ENCODE data around the gene FTSJ3. TPM values are rescaled to one million over a fixed set of nuclear protein-coding genes. Genes with fewer than 3 reads are reported as not detected.
A peak's percentile ranks its signal among the peaks of the same experiment; 100 is the strongest.
"Not testable (repeated sequence)": the region's sequence is repeated elsewhere in the genome, so short reads cannot be mapped to it uniquely, and the experiment has no call there.

The FTSJ3 gene, protein sequence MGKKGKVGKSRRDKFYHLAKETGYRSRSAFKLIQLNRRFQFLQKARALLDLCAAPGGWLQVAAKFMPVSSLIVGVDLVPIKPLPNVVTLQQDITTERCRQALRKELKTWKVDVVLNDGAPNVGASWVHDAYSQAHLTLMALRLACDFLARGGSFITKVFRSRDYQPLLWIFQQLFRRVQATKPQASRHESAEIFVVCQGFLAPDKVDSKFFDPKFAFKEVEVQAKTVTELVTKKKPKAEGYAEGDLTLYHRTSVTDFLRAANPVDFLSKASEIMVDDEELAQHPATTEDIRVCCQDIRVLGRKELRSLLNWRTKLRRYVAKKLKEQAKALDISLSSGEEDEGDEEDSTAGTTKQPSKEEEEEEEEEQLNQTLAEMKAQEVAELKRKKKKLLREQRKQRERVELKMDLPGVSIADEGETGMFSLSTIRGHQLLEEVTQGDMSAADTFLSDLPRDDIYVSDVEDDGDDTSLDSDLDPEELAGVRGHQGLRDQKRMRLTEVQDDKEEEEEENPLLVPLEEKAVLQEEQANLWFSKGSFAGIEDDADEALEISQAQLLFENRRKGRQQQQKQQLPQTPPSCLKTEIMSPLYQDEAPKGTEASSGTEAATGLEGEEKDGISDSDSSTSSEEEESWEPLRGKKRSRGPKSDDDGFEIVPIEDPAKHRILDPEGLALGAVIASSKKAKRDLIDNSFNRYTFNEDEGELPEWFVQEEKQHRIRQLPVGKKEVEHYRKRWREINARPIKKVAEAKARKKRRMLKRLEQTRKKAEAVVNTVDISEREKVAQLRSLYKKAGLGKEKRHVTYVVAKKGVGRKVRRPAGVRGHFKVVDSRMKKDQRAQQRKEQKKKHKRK
- total RNA-seq (2014; rRNA removed; shearing (Covaris generic)) = 68.9 and 80.2 TPM in 2 replicates

DNA sequence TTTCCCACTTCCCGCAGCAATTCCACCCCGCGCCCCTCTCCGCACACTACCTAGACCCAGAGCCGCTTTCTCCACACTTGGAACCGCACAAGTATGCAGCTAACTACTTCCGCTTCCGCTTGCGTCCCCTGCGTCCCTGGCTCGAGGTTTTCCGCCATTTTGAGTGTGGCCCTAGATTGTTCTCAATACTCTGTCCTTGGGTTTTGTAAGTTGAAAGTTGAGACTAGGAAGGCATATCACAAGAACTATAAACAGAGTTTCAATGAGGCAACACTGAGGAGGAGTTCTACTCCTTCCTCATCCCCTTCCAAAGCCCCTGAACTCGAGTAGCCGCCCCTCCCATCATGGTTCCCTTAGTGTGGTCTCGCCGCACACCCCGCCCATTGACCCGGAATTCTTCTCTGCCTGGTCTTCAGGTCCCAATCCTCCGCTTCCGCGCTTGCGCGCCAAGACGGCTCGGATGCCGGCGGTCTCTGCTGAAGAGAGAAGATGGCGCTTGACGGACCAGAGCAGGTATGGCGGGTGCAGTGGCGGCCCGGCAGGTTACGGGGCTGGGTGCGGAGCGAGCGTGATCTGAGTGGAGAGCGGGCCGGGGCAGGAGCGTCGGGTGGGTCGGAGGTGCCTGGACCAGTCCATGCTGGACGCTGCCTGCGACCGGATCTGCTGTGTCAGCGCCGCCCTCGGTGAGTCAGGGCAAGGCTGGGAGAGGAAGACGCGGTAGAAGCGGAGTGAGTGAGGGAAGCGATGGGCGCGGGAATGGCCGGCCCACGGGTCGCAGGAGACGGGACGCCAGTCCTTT lies at the start of gene FTSJ3, which contains the start of gene PSMC5:
Gene FTSJ3 (minus strand): TSS at position 662 of the 799 bp plus-strand sequence. CDS start 761 bp downstream, outside the sequence.
Gene PSMC5 (plus strand): TSS at position 430 of the 799 bp plus-strand sequence. CDS start 60 bp downstream, at position 490.
- DNase-seq (ENCODE audit: low read depth in 1 of 2, low spot score in 2 of 2) = peak; percentile 98 to 100
- peaks cover 94% of the 10 kb centered on the region for H3K36me3 ChIP-seq
- peaks cover 17% of the 10 kb centered on the region for H3K4me1 ChIP-seq (replicated peaks)
- peak within 1 kb of the TSS; percentile 84 for H3K4me3 ChIP-seq
- no peaks in the 10 kb centered on the region for H3K27me3 ChIP-seq (replicated peaks)
- H3K27ac ChIP-seq = peak within 1 kb of the TSS; percentile 96
- no peaks in the 10 kb centered on the region for H3K9me3 ChIP-seq (replicated peaks)

DNA sequence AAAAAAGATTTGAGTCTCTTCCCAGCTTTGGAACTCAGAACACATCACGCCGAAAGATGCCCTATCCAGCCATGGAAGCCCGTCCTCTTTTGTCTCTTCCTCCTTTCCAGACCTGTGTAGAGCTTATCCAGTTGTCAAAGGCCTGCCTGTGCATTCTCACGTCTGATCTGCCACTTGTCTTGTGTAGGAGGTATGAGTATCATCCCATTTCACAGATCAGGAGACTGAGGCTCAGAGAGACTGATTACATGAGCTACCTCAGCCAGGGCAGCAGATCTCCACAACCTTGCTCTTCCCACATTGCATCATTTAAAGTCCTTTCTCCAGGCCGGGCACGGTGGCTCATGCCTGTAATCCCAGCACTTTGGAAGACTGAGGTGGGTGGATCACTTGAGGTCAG lies 47.2 kb upstream of the FTSJ3 start:
- DNase-seq (ENCODE audit: low read depth in 1 of 2, low spot score in 2 of 2); H3K36me3 ChIP-seq; H3K27ac ChIP-seq; H3K9me3 ChIP-seq (replicated peaks); H3K4me1 ChIP-seq (replicated peaks); H3K4me3 ChIP-seq; H3K27me3 ChIP-seq (replicated peaks): not testable (repeated sequence)

DNA sequence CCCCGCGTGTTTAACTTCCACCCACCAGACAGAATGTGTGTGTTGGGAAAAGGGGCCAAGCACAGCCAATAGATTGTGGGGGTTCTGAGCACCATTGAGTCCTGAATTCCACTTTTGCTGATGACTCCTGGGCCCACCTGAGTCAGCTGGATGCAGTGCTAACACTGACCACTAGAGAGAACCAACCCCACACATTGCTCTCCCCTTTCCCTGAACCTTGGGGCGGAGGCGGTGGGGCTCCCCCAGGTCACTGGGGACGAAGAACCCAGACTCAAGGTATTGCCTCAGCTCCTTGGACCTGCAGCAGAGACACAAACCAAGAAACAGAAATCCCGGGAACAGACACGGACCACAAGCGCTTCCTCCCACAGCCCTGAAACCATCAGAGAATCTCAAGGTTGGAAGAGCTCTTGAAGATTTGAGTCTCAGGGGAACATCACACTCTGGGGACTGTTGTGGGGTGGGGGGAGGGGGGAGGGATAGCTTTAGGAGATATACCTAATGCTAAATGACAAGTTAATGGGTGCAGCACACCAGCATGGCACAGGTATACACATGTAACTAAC lies 46.7 kb upstream of the FTSJ3 start:
- not testable (repeated sequence) for H3K4me3 ChIP-seq; H3K4me1 ChIP-seq (replicated peaks); DNase-seq (ENCODE audit: low read depth in 1 of 2, low spot score in 2 of 2); H3K27me3 ChIP-seq (replicated peaks); H3K27ac ChIP-seq; H3K9me3 ChIP-seq (replicated peaks); H3K36me3 ChIP-seq

DNA sequence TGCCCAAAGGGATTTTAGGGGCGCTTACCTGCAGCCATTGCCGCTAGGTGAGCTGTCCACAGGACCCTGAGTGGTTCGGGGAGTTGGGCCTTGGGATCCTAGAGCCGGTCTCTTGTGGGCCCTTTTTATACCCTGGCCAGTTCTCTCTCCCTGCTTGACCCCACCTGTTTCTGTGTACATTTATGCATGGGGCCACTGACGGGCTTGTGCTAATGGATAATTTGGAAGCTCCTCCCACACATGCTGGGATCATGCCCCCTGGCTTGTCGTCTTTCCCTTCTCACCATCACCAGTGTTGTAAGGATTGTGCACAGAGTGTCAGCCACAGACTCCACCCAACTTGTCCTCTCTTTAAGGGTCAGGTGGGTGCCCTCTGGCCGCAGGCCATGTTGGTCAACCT lies 46.1 kb upstream of the FTSJ3 start, which contains the start of gene CSH2:
Gene CSH2 (minus strand): TSS at position 101 of the 400 bp plus-strand sequence. CDS start 63 bp downstream, at position 38.
- not testable (repeated sequence) for H3K9me3 ChIP-seq (replicated peaks); H3K27ac ChIP-seq; H3K36me3 ChIP-seq; H3K4me3 ChIP-seq; H3K27me3 ChIP-seq (replicated peaks); H3K4me1 ChIP-seq (replicated peaks); DNase-seq (ENCODE audit: low read depth in 1 of 2, low spot score in 2 of 2)

DNA sequence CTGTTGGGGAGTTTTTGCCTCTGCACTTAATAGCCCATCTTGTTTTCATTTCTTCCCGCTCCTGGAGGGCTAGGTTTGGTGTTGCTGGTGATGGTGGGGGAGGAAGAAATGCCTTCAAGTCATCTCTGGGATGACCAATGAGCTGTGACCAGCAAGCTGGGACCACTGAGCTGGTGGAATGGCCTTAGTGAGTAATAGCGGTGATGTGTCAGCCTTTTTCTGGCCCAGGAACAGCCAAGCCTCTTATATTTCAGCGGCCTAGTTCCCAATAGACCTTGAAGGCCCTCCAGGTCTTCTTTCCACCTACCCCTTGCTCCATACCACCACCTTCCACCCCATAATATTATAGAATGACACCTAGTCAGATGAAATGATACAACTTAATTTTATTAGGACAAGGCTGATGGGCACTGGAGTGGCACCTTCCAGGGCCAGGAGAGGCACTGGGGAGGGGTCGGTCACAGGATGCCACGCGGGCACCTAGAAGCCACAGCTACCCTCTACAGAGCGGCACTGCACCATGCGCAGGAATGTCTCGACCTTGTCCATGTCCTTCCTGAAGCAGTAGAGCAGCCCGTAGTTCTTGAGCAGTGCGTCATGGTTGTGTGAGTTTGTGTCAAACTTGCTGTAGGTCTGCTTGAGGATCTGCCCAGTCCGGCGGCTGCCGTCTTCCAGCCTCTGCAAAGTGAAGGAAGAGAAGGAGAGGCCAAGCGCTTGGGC lies 44.3 kb upstream of the FTSJ3 start:
- not testable (repeated sequence) for H3K27me3 ChIP-seq (replicated peaks); H3K9me3 ChIP-seq (replicated peaks); H3K4me1 ChIP-seq (replicated peaks); H3K27ac ChIP-seq; H3K4me3 ChIP-seq; H3K36me3 ChIP-seq; DNase-seq (ENCODE audit: low read depth in 1 of 2, low spot score in 2 of 2)

DNA sequence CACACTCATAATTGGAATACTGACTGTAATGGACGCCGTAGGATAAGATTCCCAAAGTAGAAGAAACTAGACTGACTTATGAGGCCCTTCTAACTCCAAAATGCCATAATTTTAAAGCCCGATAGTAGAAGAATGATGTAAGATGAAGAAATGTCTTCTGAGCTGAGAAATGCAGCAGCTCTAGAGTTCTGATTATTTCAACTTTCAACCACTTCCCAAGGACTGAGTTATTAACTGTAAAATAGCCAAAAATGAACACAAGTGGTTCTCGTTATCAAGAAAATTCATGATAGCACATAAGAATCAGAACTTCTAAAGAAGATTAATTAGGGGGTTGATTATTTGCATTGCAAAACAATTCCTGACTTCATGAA lies 42.8 kb upstream of the FTSJ3 start:
- H3K36me3 ChIP-seq; H3K27ac ChIP-seq; DNase-seq (ENCODE audit: low read depth in 1 of 2, low spot score in 2 of 2); H3K4me1 ChIP-seq (replicated peaks); H3K4me3 ChIP-seq; H3K27me3 ChIP-seq (replicated peaks); H3K9me3 ChIP-seq (replicated peaks): not testable (repeated sequence)

DNA sequence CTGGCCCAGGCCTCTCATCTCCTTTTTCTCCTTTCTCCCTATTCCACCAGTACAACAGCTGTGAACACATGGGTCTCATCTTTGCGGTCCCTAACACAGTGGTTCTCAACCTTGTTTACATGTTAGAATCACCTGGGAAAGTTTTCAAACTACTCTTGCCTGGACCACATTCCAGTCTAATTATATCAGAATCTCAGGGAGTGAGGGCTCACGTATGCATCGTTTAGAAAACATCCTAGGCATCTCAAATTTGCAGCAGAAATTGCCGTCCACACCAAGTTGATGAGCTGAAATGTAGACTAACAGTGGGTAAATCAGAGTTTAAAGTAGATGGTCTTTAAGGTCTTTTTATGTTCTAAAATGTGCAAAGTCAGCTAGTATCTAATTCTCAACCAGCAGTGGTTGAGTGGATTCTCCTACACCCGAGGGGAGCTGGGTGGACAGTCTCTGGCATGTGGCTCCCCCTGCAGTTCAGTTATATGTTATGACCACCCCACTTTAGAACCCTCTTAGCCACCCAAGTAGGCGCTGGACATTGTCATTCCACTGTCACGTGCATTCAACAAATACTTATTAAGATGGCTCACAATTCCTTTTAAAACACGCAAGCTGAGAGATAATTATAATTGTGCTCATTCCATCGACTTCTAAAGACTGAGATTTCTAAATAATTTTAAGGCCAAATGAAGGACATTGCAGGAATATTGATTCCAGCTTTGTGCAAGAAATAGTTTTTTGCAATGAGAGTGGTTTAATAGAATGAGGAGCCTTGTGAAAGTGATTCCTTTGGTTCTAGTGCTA lies 42.2 kb upstream of the FTSJ3 start:
- H3K36me3 ChIP-seq; H3K27ac ChIP-seq; H3K4me3 ChIP-seq; H3K9me3 ChIP-seq (replicated peaks); H3K4me1 ChIP-seq (replicated peaks); DNase-seq (ENCODE audit: low read depth in 1 of 2, low spot score in 2 of 2); H3K27me3 ChIP-seq (replicated peaks): not testable (repeated sequence)

DNA sequence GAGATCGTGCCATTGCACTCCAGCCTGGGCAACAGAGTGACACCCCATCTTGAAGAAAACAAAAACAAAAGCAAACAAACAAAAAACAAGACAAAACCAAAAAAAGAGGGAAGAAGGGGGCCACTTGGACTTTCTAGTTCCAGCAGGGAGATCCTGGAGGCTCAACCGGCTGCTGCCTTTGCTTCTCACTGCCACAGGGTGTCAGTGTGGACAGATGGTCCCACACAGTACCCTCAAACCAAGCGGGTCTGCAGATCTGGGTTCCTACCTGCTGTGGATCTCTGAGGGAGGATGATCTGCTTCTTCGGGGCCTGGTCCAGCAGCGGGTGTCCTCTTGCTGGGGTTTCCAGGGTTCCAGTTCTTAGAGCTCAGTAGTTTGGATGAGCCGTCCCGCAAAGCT lies 39.2 kb upstream of the FTSJ3 start:
- H3K27ac ChIP-seq; H3K27me3 ChIP-seq (replicated peaks); H3K4me1 ChIP-seq (replicated peaks); H3K36me3 ChIP-seq; H3K9me3 ChIP-seq (replicated peaks); H3K4me3 ChIP-seq; DNase-seq (ENCODE audit: low read depth in 1 of 2, low spot score in 2 of 2): not testable (repeated sequence)

DNA sequence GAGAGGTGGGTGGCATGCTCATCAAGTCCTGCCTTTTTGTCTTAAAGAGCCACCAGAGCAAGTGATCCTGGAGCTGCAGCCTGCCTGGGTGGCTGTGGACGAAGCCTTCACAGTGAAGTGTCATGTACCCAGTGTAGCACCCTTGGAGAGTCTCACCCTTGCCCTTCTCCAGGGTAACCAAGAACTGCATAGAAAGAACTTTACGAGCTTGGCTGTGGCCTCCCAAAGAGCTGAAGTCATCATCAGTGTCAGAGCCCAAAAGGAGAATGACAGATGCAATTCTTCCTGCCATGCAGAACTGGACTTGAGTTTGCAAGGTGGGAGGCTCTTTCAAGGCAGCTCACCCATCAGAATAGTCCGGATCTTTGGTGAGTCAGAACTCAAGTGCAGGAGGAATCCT lies 31.8 kb upstream of the FTSJ3 start:
- Histone ChIP-seq H3K27me3 (replicated peaks) (no peaks in the 10 kb centered on the region), H3K4me3 (no peak overlapping the region), H3K9me3 (replicated peaks) (no peaks in the 10 kb centered on the region), H3K27ac (no peak overlapping the region), H3K4me1 (replicated peaks) (no peaks in the 10 kb centered on the region), H3K36me3 (no peaks in the 10 kb centered on the region)
- DNase-seq (ENCODE audit: low read depth in 1 of 2, low spot score in 2 of 2) = no peak

DNA sequence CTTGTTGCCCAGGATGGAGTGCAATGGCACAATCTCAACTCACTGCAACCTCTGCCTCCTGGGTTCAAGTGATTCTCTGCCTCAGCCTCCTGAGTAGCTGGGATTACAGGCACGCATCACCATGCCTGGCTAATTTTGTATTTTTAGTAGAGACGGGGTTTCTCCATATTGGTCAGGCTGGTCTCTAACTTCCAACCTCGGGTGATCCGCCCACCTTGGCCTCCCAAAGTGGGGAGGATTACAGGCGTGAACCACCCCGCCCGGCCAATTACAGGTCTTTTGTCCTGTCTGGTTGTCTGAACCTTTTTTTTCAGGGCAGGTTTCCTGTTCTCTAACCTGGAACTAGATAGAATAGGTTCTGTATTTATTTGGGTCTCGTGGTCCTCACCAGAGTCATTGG lies 29.0 kb upstream of the FTSJ3 start:
- peaks cover 12% of the 10 kb centered on the region for H3K27me3 ChIP-seq (replicated peaks)
- not testable (repeated sequence) for DNase-seq (ENCODE audit: low read depth in 1 of 2, low spot score in 2 of 2); H3K36me3 ChIP-seq; H3K27ac ChIP-seq; H3K9me3 ChIP-seq (replicated peaks); H3K4me3 ChIP-seq; H3K4me1 ChIP-seq (replicated peaks)

DNA sequence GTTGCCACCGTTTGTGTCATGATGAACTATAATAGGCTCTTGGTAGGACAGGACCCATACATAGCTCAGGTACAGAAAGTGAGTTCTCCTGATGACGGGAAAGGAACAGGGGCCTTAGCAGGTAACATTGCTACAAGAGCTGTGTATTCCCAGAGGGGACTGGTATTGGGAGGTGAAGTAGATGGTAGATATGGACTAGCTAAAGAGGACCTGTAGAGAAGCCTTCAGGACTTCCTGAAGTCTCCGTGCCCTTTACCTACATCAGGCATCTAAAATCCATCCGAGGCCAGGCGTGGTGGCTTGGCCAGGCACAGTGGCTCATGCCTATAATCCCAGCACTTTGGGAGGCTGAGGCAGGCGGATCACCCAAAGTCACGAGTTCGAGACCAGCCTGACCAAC lies 27.7 kb upstream of the FTSJ3 start:
- H3K27me3 ChIP-seq (replicated peaks) = peaks cover 12% of the 10 kb centered on the region
- no peak overlapping the region for H3K4me3 ChIP-seq
- H3K36me3 ChIP-seq = no peaks in the 10 kb centered on the region
- H3K27ac ChIP-seq = no peak overlapping the region
- DNase-seq (ENCODE audit: low read depth in 1 of 2, low spot score in 2 of 2) = no peak
- H3K4me1 ChIP-seq (replicated peaks) = no peaks in the 10 kb centered on the region
- H3K9me3 ChIP-seq (replicated peaks) = no peaks in the 10 kb centered on the region

DNA sequence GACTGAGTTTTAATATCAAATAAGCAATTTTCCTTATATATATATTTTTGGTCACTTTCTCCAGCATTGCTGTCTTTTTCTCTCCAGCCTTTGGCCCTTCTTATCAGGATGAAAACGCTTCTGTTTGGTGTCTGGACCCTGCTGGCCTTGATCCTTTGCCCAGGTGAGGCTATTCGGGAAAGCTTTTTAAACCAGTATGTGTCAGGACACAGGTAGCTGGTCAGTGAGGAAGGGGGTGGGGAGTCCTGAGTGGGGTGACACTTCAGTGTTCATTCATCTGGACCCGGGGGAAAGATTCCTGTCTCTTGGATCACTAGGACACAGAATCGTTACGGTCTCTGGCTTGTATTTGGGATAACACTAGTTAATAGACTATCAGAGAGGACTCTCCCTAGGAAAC lies 27.2 kb upstream of the FTSJ3 start:
- Histone ChIP-seq H3K9me3 (replicated peaks) (no peaks in the 10 kb centered on the region), H3K36me3 (no peaks in the 10 kb centered on the region)

More for the DNA sequence above, 27.2 kb upstream of the FTSJ3 start:
- peaks cover 12% of the 10 kb centered on the region for H3K27me3 ChIP-seq (replicated peaks)
- no peaks in the 10 kb centered on the region for H3K4me1 ChIP-seq (replicated peaks)
- no peak overlapping the region for H3K4me3 ChIP-seq
- no peak overlapping the region for H3K27ac ChIP-seq
- no peak for DNase-seq (ENCODE audit: low read depth in 1 of 2, low spot score in 2 of 2)
